ENCODE measurements around the gene PSMD4.

Gene PSMD4

DNA sequence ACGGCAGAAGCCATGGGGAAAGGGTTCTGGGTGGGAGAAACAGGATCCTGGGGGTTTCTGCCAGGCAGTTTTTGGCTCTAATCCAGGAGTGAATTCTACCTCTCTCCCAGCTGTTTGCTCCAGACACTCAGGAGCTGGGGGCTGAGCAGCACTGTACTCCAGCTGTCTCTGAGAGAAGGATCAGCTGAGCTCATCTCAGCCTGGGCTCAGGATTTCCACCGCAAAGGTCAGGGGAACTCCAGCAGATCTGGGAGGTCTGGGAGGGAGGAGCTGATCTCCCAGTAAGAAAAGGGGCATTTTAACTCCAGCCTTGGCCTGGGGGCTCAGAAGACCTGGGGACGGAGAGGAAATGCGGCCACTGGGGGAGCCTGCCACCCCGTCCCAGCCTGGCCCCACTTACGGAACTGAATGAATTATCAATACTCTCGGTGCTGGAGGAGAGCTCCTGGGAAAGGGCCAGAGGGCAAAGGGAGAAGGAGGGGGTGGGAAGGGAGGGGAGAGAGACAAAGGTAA lies 55.3 kb downstream of the PSMD4 start:
- no peak for DNase-seq

DNA sequence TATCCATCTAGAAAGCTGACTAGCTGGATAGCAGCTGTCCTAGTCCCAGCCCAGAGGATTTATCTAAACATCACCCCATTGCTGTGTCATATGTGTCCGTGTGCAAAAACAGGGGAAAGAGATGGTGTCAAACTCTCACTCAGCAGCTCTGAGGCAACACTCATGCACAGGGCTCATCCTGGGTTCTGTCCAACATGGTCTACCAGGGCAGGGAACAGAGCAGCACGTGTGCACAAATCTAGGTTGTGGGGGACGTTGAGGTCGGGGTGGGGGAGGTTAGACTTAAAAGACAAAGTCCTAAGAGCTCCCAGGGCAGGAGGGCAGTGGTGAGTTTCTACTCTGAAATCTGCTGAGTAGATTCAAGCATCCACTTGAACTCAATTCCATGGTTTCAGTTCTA lies 56.5 kb downstream of the PSMD4 start:
- DNase-seq: peak in 1 of 2 donors; percentile 33

- peak; percentile 97 to 98 for DNase-seq
These were observed 57.2 kb downstream of the PSMD4 start for GRCh38 chr1:151311589-151312331.

- DNase-seq: no peak
These were observed 57.9 kb downstream of the PSMD4 start for GRCh38 chr1:151312411-151312810.

DNA sequence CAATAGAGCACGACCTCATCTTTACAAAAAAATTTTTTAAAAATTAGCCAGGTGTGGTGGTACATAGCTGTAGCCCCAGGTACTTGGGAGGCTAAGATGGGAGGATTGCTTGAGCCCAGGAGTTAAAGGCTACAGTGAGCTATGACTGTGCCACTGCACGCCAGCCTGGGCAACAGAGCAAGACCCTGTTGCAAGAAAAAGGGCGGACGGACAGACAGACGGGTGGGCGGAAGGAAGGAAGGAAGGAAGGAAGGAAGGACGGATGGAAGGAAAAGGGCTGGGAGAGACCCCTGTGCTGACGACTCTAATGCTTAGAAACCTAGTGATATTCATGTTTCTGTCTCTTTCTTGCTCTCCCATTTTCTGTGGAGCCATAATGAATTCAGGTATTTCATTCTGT lies 58.3 kb downstream of the PSMD4 start:
- DNase-seq: no peak

- DNase-seq: no peak
These were observed 59.0 kb downstream of the PSMD4 start for GRCh38 chr1:151313501-151313900.

DNA sequence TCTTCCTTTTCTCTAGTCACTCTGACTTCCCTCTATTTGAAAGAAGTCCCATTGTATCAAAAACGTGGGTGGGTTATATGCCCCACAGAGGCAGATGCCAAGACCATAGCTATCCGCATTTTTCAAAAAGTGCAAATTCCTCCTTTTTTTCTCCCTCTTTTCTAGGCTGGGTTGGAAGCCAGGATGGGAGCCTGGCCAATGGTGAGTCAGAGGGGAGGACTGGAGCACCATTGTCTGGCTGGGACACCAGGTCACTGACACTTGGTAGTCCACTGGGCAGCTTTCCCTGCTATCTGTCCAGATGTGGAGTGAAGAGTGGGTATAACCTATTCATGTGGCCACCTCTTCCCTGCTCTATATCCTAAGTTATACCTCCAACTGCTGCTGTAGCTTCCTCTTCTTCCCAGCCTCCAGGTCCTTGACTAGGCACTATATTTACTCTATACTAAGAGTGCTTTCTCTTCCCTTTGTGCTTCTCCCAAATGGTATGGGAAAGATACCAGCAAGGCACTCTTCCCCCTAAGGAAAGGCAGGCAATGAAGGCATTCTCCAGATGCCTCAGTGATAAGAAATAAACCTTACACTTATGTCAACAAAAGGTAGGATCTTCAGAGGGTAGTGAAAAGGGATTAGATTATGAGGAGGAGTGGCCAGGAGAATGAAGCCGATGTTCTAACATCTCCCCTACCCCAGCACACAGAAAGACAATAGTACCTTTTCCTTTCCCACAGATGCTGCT lies 59.8 kb downstream of the PSMD4 start:
- no peak for DNase-seq

DNA sequence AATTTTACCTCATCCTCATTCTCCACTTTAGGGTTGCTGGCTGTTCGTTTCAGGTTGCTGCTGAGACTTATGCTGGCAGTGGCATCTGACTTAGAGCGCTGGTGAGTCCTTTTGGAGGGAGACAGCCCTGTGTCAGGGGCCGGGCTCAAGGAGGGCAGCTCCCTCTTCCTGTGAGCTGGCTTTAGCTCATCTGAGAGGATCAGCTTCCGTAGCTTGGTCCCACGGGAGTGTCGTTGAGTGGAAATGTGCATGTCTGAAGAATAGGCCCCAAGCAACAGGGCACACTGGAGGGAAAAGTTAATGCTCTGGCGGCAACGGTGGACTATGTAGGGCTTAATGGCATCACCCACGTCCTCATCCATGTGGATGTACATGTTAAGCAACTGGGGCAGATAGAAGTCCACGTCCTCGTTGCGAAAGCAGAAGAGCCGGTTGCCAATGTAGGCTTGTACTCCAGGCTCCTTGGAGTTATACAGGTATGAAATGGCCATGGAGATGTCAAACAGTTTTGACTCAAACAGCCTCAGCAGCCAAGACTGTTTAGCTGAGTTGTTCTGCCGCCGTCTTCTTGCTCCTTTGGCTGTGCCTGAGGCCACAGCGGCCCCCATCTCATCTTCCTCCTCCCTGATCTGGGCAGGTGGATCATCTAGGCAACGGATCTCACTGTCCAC lies 61.2 kb downstream of the PSMD4 start:
- DNase-seq: no peak

Measured in inflammatory macrophage (primary cell).